DOHH2 (cell line): ENCODE measurements around the gene PIGR.

Experiments
- CTCF ChIP-seq: fragments of 200-600 bp; sonication (generic); IDR thresholded peaks from one replicate; pipeline ENCODE4 v1.5.1; 2014; ENCODE audit warnings: antibody characterized with exemption, mild to moderate bottlenecking, low read depth, low read length; ENCODE audit not compliant: poor library complexity, severe bottlenecking
- EZH2phosphoT487 ChIP-seq: fragments of 200-600 bp; sonication (generic); IDR thresholded peaks from 2 replicates; pipeline ENCODE4 v1.6.1; 2017; ENCODE audit warnings: borderline replicate concordance, mild to moderate bottlenecking, antibody characterized with exemption, low read length, moderate library complexity, mixed read lengths

GRCh38 chr1:206958144-206958543 lies 11.9 kb upstream of the PIGR start:
- TF ChIP-seq CTCF (no peak), EZH2phosphoT487 (no peak)
